Measurements from ENCODE around the gene UBLCP1. TPM values are rescaled to one million over a fixed set of nuclear protein-coding genes. Genes with fewer than 3 reads are reported as not detected.
A peak's percentile ranks its signal among the peaks of the same experiment; 100 is the strongest.
"Not testable (repeated sequence)": the region's sequence is repeated elsewhere in the genome, so short reads cannot be mapped to it uniquely, and the experiment has no call there.

Gene UBLCP1
- total RNA-seq, 1 experiment from 2014 or later: 23.0 TPM

GRCh38 chr5:159258361-159258760 is 4.7 kb upstream of the UBLCP1 start:
- H3K4me1 ChIP-seq: peaks cover 6% of the 10 kb centered on the region; the same call in 1 of the 2 replicates
- H3K4me1 Mint-ChIP-seq (ENCODE audit: low read depth, unreplicated experiment): peaks cover 6% of the 10 kb centered on the region
- H3K9me3 Mint-ChIP-seq (ENCODE audit: unreplicated experiment): peaks cover 15% of the 10 kb centered on the region
- no peak overlapping the region for H3K4me3 Mint-ChIP-seq (ENCODE audit: unreplicated experiment)
- CTCF ChIA-PET: no interaction called here
- POLR2A ChIA-PET: no interaction called here
- H3K36me3 Mint-ChIP-seq (ENCODE audit: insufficient read depth, unreplicated experiment): peaks cover 7% of the 10 kb centered on the region
- H3K36me3 ChIP-seq (ENCODE audit: control insufficient read depth, insufficient read depth, low read length): no peaks in the 10 kb centered on the region
- H3K27me3 ChIP-seq (replicated peaks; ENCODE audit: control insufficient read depth, insufficient read depth, low read length): peaks cover 1% of the 10 kb centered on the region
- no TSS peak for BruUV-seq (replicated peaks)
- H3K27ac Mint-ChIP-seq (ENCODE audit: unreplicated experiment): no peak overlapping the region
- H3K9me3 ChIP-seq: no peaks in the 10 kb centered on the region
- H3K4me3 ChIP-seq (ENCODE audit: low read depth, low read length): no peak overlapping the region
- H3K27me3 Mint-ChIP-seq (ENCODE audit: insufficient read depth, unreplicated experiment): peaks cover 14% of the 10 kb centered on the region
- intact Hi-C loops (cut with micrococcal nuclease; ENCODE audit: unreplicated experiment): no loop called here
- DNase-seq: no peak
- TF ChIP-seq, protein P1, sequence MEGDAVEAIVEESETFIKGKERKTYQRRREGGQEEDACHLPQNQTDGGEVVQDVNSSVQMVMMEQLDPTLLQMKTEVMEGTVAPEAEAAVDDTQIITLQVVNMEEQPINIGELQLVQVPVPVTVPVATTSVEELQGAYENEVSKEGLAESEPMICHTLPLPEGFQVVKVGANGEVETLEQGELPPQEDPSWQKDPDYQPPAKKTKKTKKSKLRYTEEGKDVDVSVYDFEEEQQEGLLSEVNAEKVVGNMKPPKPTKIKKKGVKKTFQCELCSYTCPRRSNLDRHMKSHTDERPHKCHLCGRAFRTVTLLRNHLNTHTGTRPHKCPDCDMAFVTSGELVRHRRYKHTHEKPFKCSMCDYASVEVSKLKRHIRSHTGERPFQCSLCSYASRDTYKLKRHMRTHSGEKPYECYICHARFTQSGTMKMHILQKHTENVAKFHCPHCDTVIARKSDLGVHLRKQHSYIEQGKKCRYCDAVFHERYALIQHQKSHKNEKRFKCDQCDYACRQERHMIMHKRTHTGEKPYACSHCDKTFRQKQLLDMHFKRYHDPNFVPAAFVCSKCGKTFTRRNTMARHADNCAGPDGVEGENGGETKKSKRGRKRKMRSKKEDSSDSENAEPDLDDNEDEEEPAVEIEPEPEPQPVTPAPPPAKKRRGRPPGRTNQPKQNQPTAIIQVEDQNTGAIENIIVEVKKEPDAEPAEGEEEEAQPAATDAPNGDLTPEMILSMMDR (IDR thresholded peaks at IDR 0.05; ENCODE audit: insufficient read depth in 1 of 2, low read depth in 1 of 2, low read length in 1 of 2, severe bottlenecking in 1 of 2, unreplicated experiment in 1 of 2): no peak

- peaks cover 12% of the 10 kb centered on the region; the same call in 1 of the 2 replicates for H3K4me1 ChIP-seq
- DNase-seq; POLR2A ChIA-PET; H3K27ac Mint-ChIP-seq (ENCODE audit: unreplicated experiment); CTCF ChIA-PET; H3K9me3 ChIP-seq; BruUV-seq (replicated peaks); H3K4me3 ChIP-seq (ENCODE audit: low read depth, low read length); H3K4me3 Mint-ChIP-seq (ENCODE audit: unreplicated experiment); H3K36me3 Mint-ChIP-seq (ENCODE audit: insufficient read depth, unreplicated experiment); H3K36me3 ChIP-seq (ENCODE audit: control insufficient read depth, insufficient read depth, low read length); H3K27me3 ChIP-seq (replicated peaks; ENCODE audit: control insufficient read depth, insufficient read depth, low read length); intact Hi-C loops (cut with micrococcal nuclease; ENCODE audit: unreplicated experiment): not testable (repeated sequence)
- Mint-ChIP-seq H3K4me1 (ENCODE audit: low read depth, unreplicated experiment) (peaks cover 13% of the 10 kb centered on the region), H3K9me3 (ENCODE audit: unreplicated experiment) (peaks cover 15% of the 10 kb centered on the region), H3K27me3 (ENCODE audit: insufficient read depth, unreplicated experiment) (peaks cover 14% of the 10 kb centered on the region)
These were observed 2.9 kb upstream of the UBLCP1 start for GRCh38 chr5:159260212-159260611.

GRCh38 chr5:159262472-159262858 is 625 bp upstream of the UBLCP1 start:
- Mint-ChIP-seq H3K27me3 (ENCODE audit: insufficient read depth, unreplicated experiment) (peaks cover 11% of the 10 kb centered on the region), H3K4me1 (ENCODE audit: low read depth, unreplicated experiment) (peaks cover 13% of the 10 kb centered on the region), H3K4me3 (ENCODE audit: unreplicated experiment) (peak overlapping the region; percentile 89), H3K27ac (ENCODE audit: unreplicated experiment) (peak overlapping the region; percentile 95), H3K9me3 (ENCODE audit: unreplicated experiment) (peaks cover 15% of the 10 kb centered on the region), H3K36me3 (ENCODE audit: insufficient read depth, unreplicated experiment) (peaks cover 7% of the 10 kb centered on the region)
- DNase-seq: peak in 1 of 2 experiments; percentile 10
- BruUV-seq (replicated peaks): TSS peak; percentile 94
- TF ChIP-seq, protein P1 (IDR thresholded peaks at IDR 0.05; ENCODE audit: insufficient read depth in 1 of 2, low read depth in 1 of 2, low read length in 1 of 2, severe bottlenecking in 1 of 2, unreplicated experiment in 1 of 2): no peak
- CTCF ChIA-PET: no interaction called here
- intact Hi-C loops (cut with micrococcal nuclease; ENCODE audit: unreplicated experiment): loop anchor here (2.0 kb wide), 1 partner anchor 106 kb away; no protein-coding TSS in a partner anchor
- H3K4me3 ChIP-seq (ENCODE audit: low read depth, low read length): peak overlapping the region; percentile 85
- H3K4me1 ChIP-seq: peaks cover 12% of the 10 kb centered on the region; the same call in 1 of the 2 replicates
- H3K27me3 ChIP-seq (replicated peaks; ENCODE audit: control insufficient read depth, insufficient read depth, low read length): peaks cover 1% of the 10 kb centered on the region
- H3K9me3 ChIP-seq: no peaks in the 10 kb centered on the region
- POLR2A ChIA-PET: interaction anchor here (0.5 kb wide), 1 partner anchor 568 kb away, joined by 3 read pairs; no protein-coding TSS in a partner anchor
- no peaks in the 10 kb centered on the region for H3K36me3 ChIP-seq (ENCODE audit: control insufficient read depth, insufficient read depth, low read length)

Measured in Caco-2 (cell line).